Non-pigmented ciliary epithelial cell (primary cell): ENCODE results near the gene ZNF189.
"Not testable (repeated sequence)": the region's sequence is repeated elsewhere in the genome, so short reads cannot be mapped to it uniquely, and the experiment has no call there.

Experiments
- DNase-seq: peaks from one replicate; pipeline ENCODE4 v3.0.0-alpha.2; 2010; ENCODE audit warnings: low read depth

Gene ZNF189

GRCh38 chr9:101380295-101380694, 18.4 kb upstream of the ZNF189 start:
- DNase-seq = no peak

- DNase-seq = no peak
These were observed 17.5 kb upstream of the ZNF189 start for GRCh38 chr9:101381118-101381517.

GRCh38 chr9:101381833-101382342, 16.8 kb upstream of the ZNF189 start:
- DNase-seq = no peak

- DNase-seq = no peak
These were observed 15.3 kb upstream of the ZNF189 start for GRCh38 chr9:101383361-101383760.

- not testable (repeated sequence) for DNase-seq
These were observed 13.6 kb upstream of the ZNF189 start, which contains the start of gene BAAT for GRCh38 chr9:101384873-101385536. Gene BAAT, minus strand, starts transcription at chr9:101385006. Its CDS starts 13,602 bp downstream, at chr9:101371404.

GRCh38 chr9:101387871-101388506, 10.7 kb upstream of the ZNF189 start:
- DNase-seq = no peak

GRCh38 chr9:101388507-101388993, 10.1 kb upstream of the ZNF189 start:
- DNase-seq = no peak

- DNase-seq = no peak
These were observed 5.5 kb upstream of the ZNF189 start for GRCh38 chr9:101393135-101393534.

- DNase-seq = no peak
These were observed 4.0 kb upstream of the ZNF189 start for GRCh38 chr9:101394687-101395086.

GRCh38 chr9:101397746-101398067, 944 bp upstream of the ZNF189 start:
- DNase-seq = no peak

- no peak for DNase-seq
These were observed 435 bp downstream of the ZNF189 start for GRCh38 chr9:101398930-101399642.

GRCh38 chr9:101399643-101399970, 956 bp downstream of the ZNF189 start:
- no peak for DNase-seq

- DNase-seq = no peak
These were observed 1.5 kb downstream of the ZNF189 start for GRCh38 chr9:101400120-101400519.

GRCh38 chr9:101403516-101404285, 5.0 kb downstream of the ZNF189 start:
- no peak for DNase-seq

GRCh38 chr9:101408374-101409078, 9.9 kb downstream of the ZNF189 start:
- DNase-seq = no peak

- no peak for DNase-seq
These were observed 10.4 kb downstream of the ZNF189 start for GRCh38 chr9:101409079-101409477.

- DNase-seq = no peak
These were observed 16.2 kb downstream of the ZNF189 start for GRCh38 chr9:101414839-101415238.

- DNase-seq = no peak
These were observed 16.9 kb downstream of the ZNF189 start for GRCh38 chr9:101415578-101415977.

- no peak for DNase-seq
These were observed 18.7 kb downstream of the ZNF189 start for GRCh38 chr9:101417389-101417788.

GRCh38 chr9:101417977-101418376, 19.3 kb downstream of the ZNF189 start:
- DNase-seq = no peak
